NOMO-1 treated with dmso at 0.1 percent for 144 hours (cell line): Measurements from ENCODE around the gene EIF4G3.
"Not testable (repeated sequence)": the region's sequence is repeated elsewhere in the genome, so short reads cannot be mapped to it uniquely, and the experiment has no call there.

ENCODE experiments used
- DNase-seq: peaks from one replicate; lab custom pipeline; 2025; ENCODE audit not compliant: unreplicated experiment; lab: John Stamatoyannopoulos, UW

Gene EIF4G3

GRCh38 chr1:21034725-21035628 is 141.7 kb downstream of the EIF4G3 start:
- no peak for DNase-seq

GRCh38 chr1:21032741-21033140 is 144.0 kb downstream of the EIF4G3 start:
- no peak for DNase-seq

- DNase-seq, result no peak
These were observed 146.5 kb downstream of the EIF4G3 start for GRCh38 chr1:21030181-21030580.

GRCh38 chr1:21028520-21029145 is 148.1 kb downstream of the EIF4G3 start:
- no peak for DNase-seq

GRCh38 chr1:21027805-21028204 is 148.9 kb downstream of the EIF4G3 start:
- DNase-seq, result no peak

GRCh38 chr1:21024918-21025317 is 151.8 kb downstream of the EIF4G3 start:
- no peak for DNase-seq

GRCh38 chr1:21024136-21024896 is 152.4 kb downstream of the EIF4G3 start:
- DNase-seq, result not testable (repeated sequence)

GRCh38 chr1:21022279-21023040 is 154.2 kb downstream of the EIF4G3 start:
- peak; percentile 19 for DNase-seq

- DNase-seq, result no peak
These were observed 155.4 kb downstream of the EIF4G3 start for GRCh38 chr1:21021311-21021710.

- DNase-seq, result no peak
These were observed 156.5 kb downstream of the EIF4G3 start for GRCh38 chr1:21020151-21020550.

GRCh38 chr1:21018673-21019072 is 158.0 kb downstream of the EIF4G3 start:
- DNase-seq, result no peak

GRCh38 chr1:21013510-21013909 is 163.2 kb downstream of the EIF4G3 start:
- no peak for DNase-seq

- no peak for DNase-seq
These were observed 163.8 kb downstream of the EIF4G3 start for GRCh38 chr1:21012937-21013336.

GRCh38 chr1:21007876-21008275 is 168.8 kb downstream of the EIF4G3 start:
- DNase-seq, result no peak

- no peak for DNase-seq
These were observed 171.0 kb downstream of the EIF4G3 start for GRCh38 chr1:21005466-21006239.

GRCh38 chr1:21003281-21004045 is 173.2 kb downstream of the EIF4G3 start:
- DNase-seq, result no peak

GRCh38 chr1:21001042-21001441 is 175.7 kb downstream of the EIF4G3 start:
- no peak for DNase-seq

- DNase-seq, result no peak
These were observed 176.5 kb downstream of the EIF4G3 start for GRCh38 chr1:21000245-21000594.

- DNase-seq, result no peak
These were observed 177.0 kb downstream of the EIF4G3 start for GRCh38 chr1:20999525-21000244.
